HG03139 (cell line): ENCODE results near the gene ZNF740.
A peak's percentile ranks its signal among the peaks of the same experiment; 100 is the strongest.
"Not testable (repeated sequence)": the region's sequence is repeated elsewhere in the genome, so short reads cannot be mapped to it uniquely, and the experiment has no call there.

Experiments
- ATAC-seq: cut with Tn5 transposase; IDR thresholded peaks from one replicate; pipeline ENCODE4 v1.9.1; 2021; ENCODE audit not compliant: unreplicated experiment

ZNF740 gene

GRCh38 chr12:53193985-53194716 lies 13.6 kb downstream of the ZNF740 start:
- ATAC-seq = no peak

- ATAC-seq = no peak
Observed at GRCh38 chr12:53194973-53195372, 14.5 kb downstream of the ZNF740 start.

DNA sequence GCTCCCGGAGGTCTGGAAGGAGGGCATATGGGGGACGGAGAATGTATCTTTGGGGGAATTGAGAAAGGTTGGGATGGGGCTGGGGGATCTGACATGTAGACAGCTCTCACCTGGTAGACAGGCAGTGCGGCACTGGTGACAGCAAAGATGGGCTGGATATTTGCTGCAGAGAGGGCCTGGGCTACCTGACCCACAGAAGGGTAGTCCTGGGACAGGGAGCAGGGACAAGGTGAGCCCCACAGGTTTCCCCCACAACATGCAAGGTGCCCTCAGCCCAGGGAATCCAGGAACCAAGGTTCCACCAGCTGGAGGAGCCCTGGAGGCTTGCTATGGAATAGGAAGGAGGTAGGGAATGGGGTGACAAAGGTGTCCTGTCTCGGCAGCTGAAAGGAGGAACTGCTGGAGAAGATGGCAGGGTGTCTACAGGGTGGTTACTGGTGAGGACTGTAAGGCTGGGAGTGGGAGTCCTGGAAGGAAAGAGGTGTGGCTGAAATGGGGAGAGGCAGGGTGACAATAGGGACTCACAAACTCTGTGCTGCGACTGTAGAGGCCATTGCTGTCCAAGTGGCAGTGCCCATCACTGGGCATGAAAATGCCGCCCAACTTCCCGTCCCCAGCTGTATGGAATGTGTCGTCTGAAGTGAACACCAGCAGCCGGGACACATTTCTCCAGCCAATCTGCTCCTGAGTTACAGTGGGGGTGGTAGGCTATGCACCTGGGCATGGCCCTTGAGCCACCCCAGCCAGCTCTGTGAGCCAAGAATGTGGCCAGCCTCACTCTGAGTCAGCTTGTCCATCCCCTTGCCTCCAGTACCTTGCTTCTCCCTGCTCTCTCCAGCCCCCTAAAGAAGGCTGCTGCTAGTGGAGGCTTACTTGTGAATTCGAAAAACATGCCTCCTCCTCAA lies 15.2 kb downstream of the ZNF740 start:
- ATAC-seq = no peak

GRCh38 chr12:53196486-53196885 lies 16.0 kb downstream of the ZNF740 start:
- ATAC-seq = no peak

GRCh38 chr12:53197011-53197640 lies 16.6 kb downstream of the ZNF740 start:
- no peak for ATAC-seq

- ATAC-seq = no peak
Observed at GRCh38 chr12:53198486-53199110, 18.1 kb downstream of the ZNF740 start.

GRCh38 chr12:53199700-53200099 lies 19.2 kb downstream of the ZNF740 start:
- no peak for ATAC-seq

- ATAC-seq = no peak
Observed at GRCh38 chr12:53200107-53200457, 19.6 kb downstream of the ZNF740 start.

DNA sequence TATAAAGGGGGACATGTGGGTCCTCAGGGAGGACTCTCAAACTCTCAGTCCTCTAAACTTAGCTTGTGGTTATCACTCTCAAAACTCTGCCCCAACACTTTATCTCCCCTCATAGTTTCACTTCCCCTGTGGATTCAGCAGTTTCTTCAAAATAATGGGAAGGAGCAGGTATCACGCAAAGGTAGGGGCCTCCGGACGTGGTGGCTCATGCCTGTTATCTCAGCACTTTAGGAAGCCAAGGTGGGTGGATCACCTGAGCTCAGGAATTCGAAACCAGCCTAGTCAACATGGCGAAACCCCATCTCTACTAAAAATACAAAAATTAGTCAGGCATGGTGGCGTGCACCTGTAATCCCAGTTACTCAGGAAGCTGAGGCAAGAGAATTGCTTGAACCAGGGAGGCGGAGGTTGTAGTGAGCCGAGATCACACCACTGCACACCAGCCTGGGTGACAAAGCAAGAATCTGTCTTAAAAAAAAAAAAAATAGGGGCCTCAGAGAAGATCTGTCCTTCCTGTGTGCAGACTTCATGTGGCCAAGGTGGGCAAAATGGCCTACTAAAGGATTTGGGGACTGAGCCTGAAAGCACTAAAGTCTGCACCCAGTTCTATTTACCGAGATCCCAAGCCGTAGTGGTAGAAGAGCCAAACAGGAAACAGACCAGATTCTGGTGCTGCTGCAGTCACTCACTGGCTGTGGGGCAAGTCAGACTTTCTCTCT lies 20.1 kb downstream of the ZNF740 start:
- ATAC-seq = no peak

DNA sequence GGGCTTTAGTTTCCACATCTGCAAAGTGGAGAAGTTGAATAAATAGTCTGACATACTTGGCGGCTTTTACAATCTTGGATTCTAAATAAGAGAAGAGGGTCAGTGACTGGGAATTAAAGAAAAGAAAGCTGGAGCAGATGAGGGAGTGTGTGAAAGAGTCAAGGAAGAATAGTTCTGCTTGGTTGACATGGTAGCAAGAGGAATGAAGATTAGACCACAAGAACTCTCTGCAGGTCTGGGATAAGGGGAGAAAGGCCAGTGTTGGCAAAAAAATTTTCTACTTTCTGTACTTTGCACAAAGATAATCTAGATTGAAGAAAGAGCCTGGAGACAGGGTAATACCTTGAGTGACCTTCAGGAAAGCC lies 20.6 kb downstream of the ZNF740 start:
- ATAC-seq = no peak

GRCh38 chr12:53201639-53202038 lies 21.1 kb downstream of the ZNF740 start:
- ATAC-seq = no peak

- ATAC-seq = not testable (repeated sequence)
Observed at GRCh38 chr12:53202316-53202715, 21.8 kb downstream of the ZNF740 start.

DNA sequence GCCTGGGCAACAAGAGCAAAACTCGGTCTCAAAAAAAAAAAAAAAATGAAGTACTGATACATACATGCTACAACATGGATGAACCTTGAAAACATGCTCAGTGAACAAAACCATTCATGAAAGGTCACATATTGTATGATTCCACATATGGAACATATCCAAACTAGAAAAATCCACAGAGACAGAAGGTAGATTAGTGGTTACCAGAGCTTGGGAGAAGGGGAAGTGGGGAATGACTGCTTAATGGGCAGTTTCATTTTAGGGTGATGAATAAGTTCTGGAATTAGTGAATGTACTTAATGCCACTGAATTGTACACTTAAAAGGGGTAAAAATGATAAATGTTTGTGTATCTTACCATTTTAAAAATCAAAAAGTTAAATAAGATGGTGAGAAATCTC lies 23.8 kb downstream of the ZNF740 start:
- ATAC-seq = no peak

- peak; percentile 49 for ATAC-seq
Observed at GRCh38 chr12:53205747-53206419, 25.4 kb downstream of the ZNF740 start.

GRCh38 chr12:53207042-53207441 lies 26.5 kb downstream of the ZNF740 start, which contains the start of gene ITGB7:
Gene ITGB7 (minus strand): TSS chr12:53207251. CDS start chr12:53200443, 6,808 bp downstream.
- ATAC-seq = peak; percentile 37

GRCh38 chr12:53208435-53208834 lies 27.9 kb downstream of the ZNF740 start:
- ATAC-seq = no peak

DNA sequence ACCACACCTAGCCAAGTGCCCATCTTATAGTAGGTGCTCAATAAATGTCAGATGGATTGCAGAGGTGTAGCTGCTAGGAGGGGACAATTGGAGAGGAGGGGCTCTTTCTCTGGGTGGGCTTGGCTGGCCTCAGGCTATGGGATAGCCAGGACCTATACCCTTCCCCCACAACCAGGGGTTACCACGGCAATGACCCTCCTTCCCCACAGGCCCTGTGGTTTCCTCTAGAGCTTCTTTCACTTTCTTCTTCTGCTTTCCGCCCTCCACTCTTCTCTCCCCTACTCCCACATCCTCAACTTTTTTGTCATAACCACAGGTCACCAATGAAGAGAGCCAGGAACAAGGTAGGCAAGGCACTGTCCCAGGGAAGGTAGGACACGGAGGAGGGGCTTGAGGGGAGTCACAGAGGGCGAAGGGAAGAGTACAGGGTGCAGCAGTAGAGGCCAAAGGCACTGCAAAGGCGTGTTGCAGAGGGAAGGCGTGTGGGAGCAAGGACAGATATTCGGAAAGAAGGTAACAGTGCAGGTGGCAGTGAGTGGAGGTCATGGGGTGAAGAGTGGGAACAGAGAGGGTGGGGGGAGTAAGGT lies 28.4 kb downstream of the ZNF740 start:
- ATAC-seq = no peak

DNA sequence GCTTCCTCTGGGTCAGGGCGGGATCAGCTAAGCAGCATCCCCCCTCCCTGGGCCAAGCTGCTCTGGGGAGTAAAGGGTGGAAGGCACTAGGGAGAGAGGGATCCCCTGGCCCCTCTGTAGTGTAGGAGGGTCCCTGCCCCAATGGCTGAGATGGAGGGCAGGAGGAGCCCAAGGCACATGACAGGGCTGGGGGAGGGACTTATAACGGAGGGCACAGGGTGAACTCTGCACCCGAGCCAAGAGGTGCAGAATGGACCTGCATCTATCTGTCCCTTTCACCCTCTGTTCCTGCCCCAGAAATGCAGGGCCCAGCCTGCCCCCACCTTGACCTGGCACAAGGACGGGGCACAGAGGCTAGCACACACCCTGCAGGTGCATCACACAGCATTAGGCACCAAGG lies 30.3 kb downstream of the ZNF740 start:
- no peak for ATAC-seq

DNA sequence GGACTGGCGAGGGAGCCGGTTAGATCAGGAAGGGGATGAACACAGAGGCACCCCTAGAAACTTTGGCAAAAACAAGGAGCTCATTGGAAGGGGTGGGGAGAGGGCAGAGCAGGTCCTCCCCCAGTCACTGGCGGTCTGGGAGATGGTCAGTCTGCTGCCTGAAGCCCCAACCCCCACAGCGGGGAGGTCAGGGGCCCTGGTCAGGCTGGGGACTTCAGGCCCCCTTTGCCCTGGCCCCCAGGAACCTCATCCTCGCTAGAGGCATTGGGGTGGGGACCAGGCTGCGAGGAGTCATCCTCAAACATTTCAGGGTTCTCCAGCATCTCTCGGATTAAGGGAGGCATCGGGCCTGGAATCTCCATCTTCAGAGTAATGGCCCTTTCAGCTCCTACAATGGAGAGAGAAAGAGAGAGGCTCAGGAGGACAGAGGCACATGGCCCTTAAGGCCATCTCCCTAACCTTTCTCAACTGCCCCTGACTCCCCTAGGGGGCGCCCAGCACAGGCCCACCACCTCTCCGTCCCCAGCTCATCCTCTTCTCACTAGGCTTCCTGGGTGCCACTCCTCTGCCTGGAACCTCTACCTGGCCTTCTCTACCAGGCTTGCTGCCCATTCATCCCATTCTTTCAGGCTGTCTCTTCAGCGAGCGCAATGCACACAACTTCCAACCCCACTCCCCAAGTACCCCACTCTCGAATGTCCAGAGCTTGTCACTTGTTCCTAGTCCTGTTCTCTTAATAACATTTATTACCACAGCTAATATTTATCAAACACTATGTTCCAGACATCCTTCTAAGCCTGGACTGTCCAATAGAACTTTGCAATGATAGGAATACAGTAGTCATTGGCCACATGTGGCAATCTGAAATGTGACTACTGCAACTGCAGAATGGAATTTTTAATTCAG lies 31.2 kb downstream of the ZNF740 start:
- ATAC-seq = no peak
